Neural progenitor cell (in vitro differentiated cells): ENCODE measurements around the gene SMIM21. TPM values are rescaled to one million over a fixed set of nuclear protein-coding genes. Genes with fewer than 3 reads are reported as not detected.
A peak's percentile ranks its signal among the peaks of the same experiment; 100 is the strongest.

ENCODE experiments used
- DNase-seq: peaks from one replicate; pipeline ENCODE4 v3.0.0-alpha.2; 2016; ENCODE audit warnings: low spot score
- H2AFZ ChIP-seq: fragments of 200-600 bp; sonication (generic); replicated peaks from 2 replicates; pipeline ENCODE4 v1.6.1; 2016; ENCODE audit warnings: antibody characterized with exemption
- H3F3A ChIP-seq: fragments of 200-600 bp; sonication (generic); 2 replicates; pipeline ENCODE4 v1.6.1; 2016; ENCODE audit warnings: antibody characterized with exemption, low read depth
- H3K27ac ChIP-seq: fragments of 200-600 bp; sonication (generic); 2 replicates; pipeline ENCODE4 v1.5.1; 2016; ENCODE audit warnings: mild to moderate bottlenecking
- H3K27me3 ChIP-seq: fragments of 200-600 bp; sonication (generic); 2 replicates; pipeline ENCODE4 v1.6.1; 2016; ENCODE audit warnings: mild to moderate bottlenecking, moderate library complexity
- H3K36me3 ChIP-seq: fragments of 200-600 bp; sonication (generic); 2 replicates; pipeline ENCODE4 v1.5.1; 2016
- H3K4me1 ChIP-seq: fragments of 200-600 bp; sonication (generic); 2 replicates; pipeline ENCODE4 v1.6.1; 2016; ENCODE audit warnings: mixed run types
- H3K4me2 ChIP-seq: fragments of 200-600 bp; sonication (generic); 2 replicates; pipeline ENCODE4 v1.6.1; 2016
- H3K4me3 ChIP-seq: fragments of 200-600 bp; sonication (generic); 2 replicates; pipeline ENCODE4 v1.5.1; 2016
- H3K79me2 ChIP-seq: fragments of 200-600 bp; sonication (generic); 2 replicates; pipeline ENCODE4 v1.6.1; 2016; ENCODE audit warnings: low read depth
- H3K9ac ChIP-seq: fragments of 200-600 bp; sonication (generic); 2 replicates; pipeline ENCODE4 v1.6.1; 2016
- H3K9me3 ChIP-seq: fragments of 200-600 bp; sonication (generic); 2 replicates; pipeline ENCODE4 v1.5.1; 2016; ENCODE audit warnings: low read depth
- H4K20me1 ChIP-seq: fragments of 200-600 bp; sonication (generic); 2 replicates; pipeline ENCODE4 v1.6.1; 2016; ENCODE audit warnings: low read depth
- H3K27ac Mint-ChIP-seq: 3 replicates; pipeline ENCODE4 v1.8.0; 2021; ENCODE audit warnings: mixed read lengths
- H3K27me3 Mint-ChIP-seq: 2 replicates; pipeline ENCODE4 v1.8.0; 2022; ENCODE audit warnings: low read depth, mild to moderate bottlenecking, inconsistent platforms, moderate library complexity, mixed read lengths; ENCODE audit not compliant: insufficient read depth
- H3K36me3 Mint-ChIP-seq: 3 replicates; pipeline ENCODE4 v1.8.0; 2021; ENCODE audit warnings: mixed read lengths
- H3K4me1 Mint-ChIP-seq: 3 replicates; pipeline ENCODE4 v1.8.0; 2021; ENCODE audit warnings: mixed read lengths
- H3K4me3 Mint-ChIP-seq: 3 replicates; pipeline ENCODE4 v1.8.0; 2021; ENCODE audit warnings: mild to moderate bottlenecking, moderate library complexity, mixed read lengths
- H3K9me3 Mint-ChIP-seq: 3 replicates; pipeline ENCODE4 v1.8.0; 2020; ENCODE audit warnings: mixed read lengths
- CTCF ChIP-seq: fragments of 200-600 bp; sonication (generic); IDR thresholded peaks from 2 replicates; pipeline ENCODE4 v1.5.1; 2017; ENCODE audit warnings: antibody characterized with exemption, mild to moderate bottlenecking
- EZH2 ChIP-seq: fragments of 200-600 bp; sonication (generic); IDR thresholded peaks from 2 replicates; pipeline ENCODE4 v1.6.1; 2017; ENCODE audit warnings: antibody characterized with exemption, mild to moderate bottlenecking, moderate library complexity
- EZH2phosphoT487 ChIP-seq: fragments of 200-600 bp; sonication (generic); IDR thresholded peaks from 2 replicates; pipeline ENCODE4 v1.6.1; 2017; ENCODE audit warnings: antibody characterized with exemption
- total RNA-seq: library from RNA; depleted of rRNA; stranded (reverse); fragments of >200 nt; gene quantifications from 2 replicates; pipeline ENCODE4 v1.2.3, GENCODE V29; 2015; ENCODE audit warnings: low replicate concordance

Gene SMIM21
- total RNA-seq, 1 donor from 2014 or later = not detected

- DNase-seq = no peak
- no peaks in the 10 kb centered on the region for H4K20me1 ChIP-seq
- no peaks in the 10 kb centered on the region for H3K79me2 ChIP-seq
- Mint-ChIP-seq H3K36me3 (no peaks in the 10 kb centered on the region), H3K9me3 (no peaks in the 10 kb centered on the region), H3K27ac (no peak overlapping the region), H3K4me3 (no peak overlapping the region), H3K4me1 (no peaks in the 10 kb centered on the region), H3K27me3 (peaks cover 4% of the 10 kb centered on the region)
- H3K4me1 ChIP-seq = no peaks in the 10 kb centered on the region
- H3K9ac ChIP-seq = no peak overlapping the region
- H3F3A ChIP-seq = no peaks in the 10 kb centered on the region
- H3K4me3 ChIP-seq = no peak overlapping the region
- no peak overlapping the region for H2AFZ ChIP-seq
- H3K36me3 ChIP-seq = no peaks in the 10 kb centered on the region
- TF ChIP-seq CTCF (no peak), EZH2phosphoT487 (no peak), EZH2 (no peak)
- H3K4me2 ChIP-seq = no peak overlapping the region
- H3K27me3 ChIP-seq = no peaks in the 10 kb centered on the region
- H3K9me3 ChIP-seq = no peaks in the 10 kb centered on the region
- no peak overlapping the region for H3K27ac ChIP-seq
These were observed 27.1 kb downstream of the SMIM21 start for GRCh38 chr18:75400366-75400765.

- Histone ChIP-seq H3K4me3 (no peak overlapping the region), H3K4me2 (no peak overlapping the region), H4K20me1 (no peaks in the 10 kb centered on the region), H3K9ac (no peak overlapping the region), H3K9me3 (no peaks in the 10 kb centered on the region), H3K79me2 (no peaks in the 10 kb centered on the region), H2AFZ (no peak overlapping the region), H3K27me3 (no peaks in the 10 kb centered on the region), H3K4me1 (no peaks in the 10 kb centered on the region), H3K36me3 (no peaks in the 10 kb centered on the region), H3K27ac (no peak overlapping the region), H3F3A (no peaks in the 10 kb centered on the region)
- Mint-ChIP-seq H3K27me3 (peaks cover 5% of the 10 kb centered on the region), H3K9me3 (no peaks in the 10 kb centered on the region), H3K27ac (no peak overlapping the region), H3K4me3 (no peak overlapping the region), H3K36me3 (no peaks in the 10 kb centered on the region), H3K4me1 (peaks cover 2% of the 10 kb centered on the region)
- TF ChIP-seq CTCF (no peak), EZH2phosphoT487 (no peak), EZH2 (no peak)
- no peak for DNase-seq
These were observed 32.4 kb downstream of the SMIM21 start for GRCh38 chr18:75395137-75395536.

- H3K79me2 ChIP-seq = no peaks in the 10 kb centered on the region
- Mint-ChIP-seq H3K27me3 (peaks cover 5% of the 10 kb centered on the region), H3K4me1 (peaks cover 2% of the 10 kb centered on the region), H3K9me3 (no peaks in the 10 kb centered on the region), H3K36me3 (no peaks in the 10 kb centered on the region), H3K27ac (no peak overlapping the region), H3K4me3 (no peak overlapping the region)
- H3K4me1 ChIP-seq = no peaks in the 10 kb centered on the region
- H3K4me2 ChIP-seq = no peak overlapping the region
- no peaks in the 10 kb centered on the region for H3K27me3 ChIP-seq
- H3K4me3 ChIP-seq = no peak overlapping the region
- no peak overlapping the region for H2AFZ ChIP-seq
- H3K36me3 ChIP-seq = no peaks in the 10 kb centered on the region
- H3K9me3 ChIP-seq = no peaks in the 10 kb centered on the region
- no peak overlapping the region for H3K27ac ChIP-seq
- H3K9ac ChIP-seq = no peak overlapping the region
- no peaks in the 10 kb centered on the region for H4K20me1 ChIP-seq
- no peak for DNase-seq
- H3F3A ChIP-seq = no peaks in the 10 kb centered on the region
- TF ChIP-seq EZH2 (no peak), EZH2phosphoT487 (no peak), CTCF (no peak)
These were observed 33.8 kb downstream of the SMIM21 start for GRCh38 chr18:75393721-75394120.

- Mint-ChIP-seq H3K36me3 (no peaks in the 10 kb centered on the region), H3K27ac (no peak overlapping the region), H3K4me1 (peaks cover 2% of the 10 kb centered on the region), H3K27me3 (peaks cover 5% of the 10 kb centered on the region), H3K4me3 (no peak overlapping the region), H3K9me3 (no peaks in the 10 kb centered on the region)
- H3K27ac ChIP-seq = no peak overlapping the region
- peak overlapping the region; percentile 68 for H2AFZ ChIP-seq
- no peaks in the 10 kb centered on the region for H3K36me3 ChIP-seq
- no peak overlapping the region for H3K9ac ChIP-seq
- TF ChIP-seq EZH2phosphoT487 = no peak
- no peak for TF ChIP-seq CTCF
- TF ChIP-seq EZH2 = no peak
- no peak overlapping the region for H3K4me3 ChIP-seq
- H3K9me3 ChIP-seq = no peaks in the 10 kb centered on the region
- H3F3A ChIP-seq = no peaks in the 10 kb centered on the region
- H3K79me2 ChIP-seq = no peaks in the 10 kb centered on the region
- H3K4me2 ChIP-seq = no peak overlapping the region
- no peaks in the 10 kb centered on the region for H3K4me1 ChIP-seq
- no peak for DNase-seq
- no peaks in the 10 kb centered on the region for H4K20me1 ChIP-seq
- no peaks in the 10 kb centered on the region for H3K27me3 ChIP-seq
These were observed 35.3 kb downstream of the SMIM21 start for GRCh38 chr18:75392226-75392578.
